Measurements from ENCODE around the gene CDH3.
A peak's percentile ranks its signal among the peaks of the same experiment; 100 is the strongest.
"Not testable (repeated sequence)": the region's sequence is repeated elsewhere in the genome, so short reads cannot be mapped to it uniquely, and the experiment has no call there.

The CDH3 gene

DNA sequence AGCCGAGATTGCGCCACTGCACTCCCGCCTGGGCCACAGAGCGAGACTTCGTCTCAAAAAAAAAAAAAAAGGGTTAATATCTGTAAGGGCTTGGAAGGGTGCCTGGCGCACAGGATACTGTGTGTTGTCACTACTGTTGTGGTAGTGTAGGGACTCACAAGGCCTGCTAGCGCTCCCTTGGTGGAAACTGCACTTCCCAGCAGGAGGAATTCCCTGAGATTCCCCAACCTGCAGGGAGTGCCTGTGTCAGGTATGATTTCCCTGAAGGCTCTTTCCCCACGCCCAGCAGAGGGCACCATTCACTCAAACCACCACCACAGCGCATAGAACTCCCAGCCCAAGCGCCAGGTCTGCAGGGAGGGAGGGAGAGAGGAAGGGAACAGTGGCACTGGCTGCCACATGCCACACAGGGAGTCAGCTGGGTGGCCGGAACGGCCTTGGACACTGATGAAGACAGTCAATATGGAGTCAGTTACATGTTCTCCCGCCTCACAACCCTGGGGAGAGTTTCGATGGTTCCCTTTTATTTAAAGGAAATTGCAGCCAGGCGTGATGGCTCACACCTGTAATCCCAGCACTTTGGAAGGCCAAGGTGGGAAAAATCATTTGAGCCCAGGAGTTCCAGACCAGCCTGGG, 59.2 kb downstream of the CDH3 start:
- H3K27me3 ChIP-seq (ENCODE audit: insufficient read depth, low read length), result no peaks in the 10 kb centered on the region
- no peak overlapping the region for H3K27ac ChIP-seq (ENCODE audit: low read depth, low read length)
- H3K9ac ChIP-seq (ENCODE audit: low read depth, low read length), result no peak overlapping the region
- peaks cover 10% of the 10 kb centered on the region for H3K36me3 ChIP-seq (ENCODE audit: insufficient read depth, low read length)
- H3K4me1 ChIP-seq (ENCODE audit: insufficient read depth, low read length), result peaks cover 12% of the 10 kb centered on the region
- whole genome bisulfite sequencing, result 61% methylated on average over 14 of the region's 15 CpGs
- H3K9me3 ChIP-seq (ENCODE audit: insufficient read depth, low read depth, low read length), result no peaks in the 10 kb centered on the region
- H3K4me3 ChIP-seq (ENCODE audit: low read length), result no peak overlapping the region

DNA sequence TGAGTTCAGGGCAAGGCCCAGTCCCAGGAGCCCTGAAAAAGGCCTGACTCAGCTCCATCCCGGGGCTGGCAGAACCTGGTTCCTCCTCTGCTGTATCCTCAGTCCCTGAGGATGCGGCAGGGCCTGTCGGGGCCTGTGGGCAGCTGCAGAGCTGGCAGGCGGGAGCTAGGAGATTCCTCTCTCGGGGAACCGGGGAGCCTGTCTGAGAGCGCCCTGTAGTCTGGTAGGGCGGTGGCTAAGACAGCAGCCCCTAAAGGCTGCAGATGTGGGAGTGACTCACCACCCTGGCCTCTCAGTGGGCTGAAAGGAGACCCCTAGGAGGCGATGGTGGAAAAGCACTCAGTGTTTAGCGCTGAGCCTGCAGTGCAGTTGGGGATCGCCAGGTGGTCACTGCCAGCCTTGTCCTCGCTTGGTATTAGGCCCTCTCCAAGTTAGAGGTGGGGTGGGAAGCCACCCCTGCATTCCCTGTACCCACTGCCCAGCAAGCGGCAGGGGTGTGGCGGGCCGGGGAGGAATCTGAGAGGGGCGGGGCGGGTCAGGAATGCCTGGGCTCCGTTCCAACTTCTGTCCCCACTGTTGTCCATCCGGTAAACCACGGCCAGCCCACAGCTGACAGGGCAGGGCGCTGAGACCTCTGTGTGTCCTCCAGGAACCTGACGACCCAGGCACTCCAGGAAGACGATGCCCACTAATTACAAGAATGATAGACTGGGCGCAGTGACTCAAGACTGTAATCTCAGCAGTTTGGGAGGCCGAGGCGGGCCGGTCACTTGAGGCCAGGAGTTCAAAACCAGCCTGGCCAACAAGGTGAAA, 62.4 kb downstream of the CDH3 start:
- 56% methylated on average over 27 of the region's 27 CpGs for WGBS
- no peaks in the 10 kb centered on the region for H3K9me3 ChIP-seq (ENCODE audit: insufficient read depth, low read depth, low read length)
- no peak overlapping the region for H3K4me3 ChIP-seq (ENCODE audit: low read length)
- peak overlapping the region; percentile 38 for H3K9ac ChIP-seq (ENCODE audit: low read depth, low read length)
- H3K27ac ChIP-seq (ENCODE audit: low read depth, low read length), result peak overlapping the region; percentile 67
- peaks cover 17% of the 10 kb centered on the region for H3K4me1 ChIP-seq (ENCODE audit: insufficient read depth, low read length)
- H3K27me3 ChIP-seq (ENCODE audit: insufficient read depth, low read length), result no peaks in the 10 kb centered on the region
- no peaks in the 10 kb centered on the region for H3K36me3 ChIP-seq (ENCODE audit: insufficient read depth, low read length)

DNA sequence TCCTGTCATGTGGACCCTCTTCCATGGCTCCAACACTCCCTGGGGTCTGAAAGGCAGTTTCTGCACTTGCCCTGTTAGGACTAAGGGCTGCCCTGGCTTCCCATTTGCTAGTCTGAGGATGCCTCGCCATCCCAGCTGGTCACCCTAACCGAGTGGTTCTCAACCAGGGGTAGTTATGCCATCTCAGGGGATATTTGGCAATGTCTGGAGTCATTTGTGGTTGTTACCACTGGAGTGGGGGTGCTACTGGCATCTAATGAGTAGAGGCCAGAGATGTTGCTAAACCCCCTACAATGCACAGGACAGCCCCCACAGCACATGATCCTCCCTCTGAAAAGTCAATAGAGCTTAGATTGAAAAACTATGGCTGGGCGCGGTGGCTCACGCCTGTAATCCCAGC, 65.1 kb downstream of the CDH3 start:
- Histone ChIP-seq H3K27me3 (ENCODE audit: insufficient read depth, low read length) (no peaks in the 10 kb centered on the region), H3K9me3 (ENCODE audit: insufficient read depth, low read depth, low read length) (no peaks in the 10 kb centered on the region), H3K4me1 (ENCODE audit: insufficient read depth, low read length) (peaks cover 21% of the 10 kb centered on the region), H3K4me3 (ENCODE audit: low read length) (no peak overlapping the region), H3K27ac (ENCODE audit: low read depth, low read length) (no peak overlapping the region), H3K36me3 (ENCODE audit: insufficient read depth, low read length) (no peaks in the 10 kb centered on the region), H3K9ac (ENCODE audit: low read depth, low read length) (no peak overlapping the region)
- 90% methylated on average over 5 of the region's 5 CpGs for WGBS

DNA sequence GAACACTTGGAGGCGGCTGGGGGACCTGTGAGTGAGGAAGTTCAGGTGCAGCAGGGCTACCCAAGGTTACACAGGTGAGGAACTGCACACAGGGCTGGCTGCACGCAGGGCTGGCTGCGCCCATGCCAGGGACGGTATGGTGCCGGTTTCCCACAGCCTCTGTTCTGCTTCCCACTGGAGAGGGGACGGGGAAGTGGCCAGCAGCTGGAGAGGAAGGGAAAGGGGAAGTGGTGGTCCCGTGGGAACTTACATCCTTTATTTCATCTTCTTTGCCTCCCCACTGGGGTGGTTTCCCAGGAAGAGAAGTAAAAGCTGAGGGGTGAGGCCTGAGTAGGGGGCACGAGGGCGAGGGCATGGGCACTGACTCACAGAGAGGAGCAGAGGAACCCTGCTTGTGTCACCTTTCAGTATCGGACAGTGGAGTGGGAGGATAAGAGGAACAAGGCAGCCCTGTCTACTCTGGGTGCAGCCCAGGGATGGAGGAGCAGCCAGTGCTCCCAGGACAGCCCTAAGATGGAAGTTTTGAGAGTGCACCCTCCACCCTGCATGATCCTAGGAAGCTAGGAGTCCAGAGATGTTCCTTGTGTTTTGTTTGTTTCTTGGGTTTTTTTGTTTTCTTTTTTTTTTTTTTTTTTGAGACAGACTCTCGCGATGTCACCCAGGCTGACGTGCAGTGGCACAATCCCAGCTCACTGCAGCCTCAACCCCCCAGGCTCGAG, 66.5 kb downstream of the CDH3 start:
- no peak overlapping the region for H3K9ac ChIP-seq (ENCODE audit: low read depth, low read length)
- WGBS, result 89% methylated on average over 13 of the region's 14 CpGs
- peaks cover 21% of the 10 kb centered on the region for H3K4me1 ChIP-seq (ENCODE audit: insufficient read depth, low read length)
- H3K4me3 ChIP-seq (ENCODE audit: low read length), result no peak overlapping the region
- H3K27me3 ChIP-seq (ENCODE audit: insufficient read depth, low read length), result no peaks in the 10 kb centered on the region
- H3K36me3 ChIP-seq (ENCODE audit: insufficient read depth, low read length), result no peaks in the 10 kb centered on the region
- H3K27ac ChIP-seq (ENCODE audit: low read depth, low read length), result no peak overlapping the region
- H3K9me3 ChIP-seq (ENCODE audit: insufficient read depth, low read depth, low read length), result no peaks in the 10 kb centered on the region

DNA sequence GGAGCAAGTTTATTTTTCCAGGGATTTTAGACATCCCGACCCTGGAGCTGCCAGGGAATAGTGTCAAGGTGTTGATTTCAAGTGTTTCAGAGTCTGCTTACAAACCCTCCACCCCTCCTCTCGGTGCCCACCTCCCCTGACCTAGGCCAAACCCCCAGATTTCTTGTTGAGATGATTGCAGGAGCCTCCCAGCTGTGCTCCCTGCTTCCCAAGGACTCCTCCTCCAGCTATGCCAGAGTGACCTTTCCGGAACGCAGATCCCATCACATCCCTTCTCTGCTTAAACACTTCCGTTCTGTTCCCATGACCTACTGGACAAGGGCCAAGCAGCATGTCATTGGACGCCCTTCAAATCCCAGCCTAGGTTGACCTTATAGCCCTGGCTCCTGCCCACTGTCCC, 68.3 kb downstream of the CDH3 start:
- WGBS, result 79% methylated on average over 5 of the region's 6 CpGs
- Histone ChIP-seq H3K9me3 (ENCODE audit: insufficient read depth, low read depth, low read length) (no peaks in the 10 kb centered on the region), H3K27me3 (ENCODE audit: insufficient read depth, low read length) (no peaks in the 10 kb centered on the region), H3K4me1 (ENCODE audit: insufficient read depth, low read length) (peaks cover 9% of the 10 kb centered on the region; the same call in 1 of the 2 replicates), H3K36me3 (ENCODE audit: insufficient read depth, low read length) (no peaks in the 10 kb centered on the region), H3K4me3 (ENCODE audit: low read length) (no peak overlapping the region), H3K27ac (ENCODE audit: low read depth, low read length) (no peak overlapping the region), H3K9ac (ENCODE audit: low read depth, low read length) (no peak overlapping the region)

DNA sequence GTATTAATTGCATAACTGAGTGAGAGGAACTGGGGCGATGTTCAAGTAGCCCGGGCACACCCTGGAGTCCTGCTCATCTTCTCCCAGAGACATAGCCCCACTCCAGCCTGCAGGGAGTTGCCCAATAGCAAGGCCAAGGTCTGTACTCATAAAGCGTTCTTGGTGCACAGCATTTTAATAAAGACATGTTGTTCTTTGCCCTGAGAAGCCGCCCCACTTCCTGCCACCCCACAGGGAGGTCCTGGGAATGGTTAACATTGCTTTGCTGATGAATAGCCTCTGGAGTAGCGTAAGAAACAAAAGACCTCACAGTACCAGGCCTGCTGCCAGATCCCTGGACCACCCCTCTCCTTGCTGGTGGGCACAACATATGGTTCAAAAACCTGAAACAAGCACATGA, 70.4 kb downstream of the CDH3 start:
- Histone ChIP-seq H3K27ac (ENCODE audit: low read depth, low read length) (no peak overlapping the region), H3K4me3 (ENCODE audit: low read length) (no peak overlapping the region)
- WGBS, result 72% methylated on average over 5 of the region's 5 CpGs

DNA sequence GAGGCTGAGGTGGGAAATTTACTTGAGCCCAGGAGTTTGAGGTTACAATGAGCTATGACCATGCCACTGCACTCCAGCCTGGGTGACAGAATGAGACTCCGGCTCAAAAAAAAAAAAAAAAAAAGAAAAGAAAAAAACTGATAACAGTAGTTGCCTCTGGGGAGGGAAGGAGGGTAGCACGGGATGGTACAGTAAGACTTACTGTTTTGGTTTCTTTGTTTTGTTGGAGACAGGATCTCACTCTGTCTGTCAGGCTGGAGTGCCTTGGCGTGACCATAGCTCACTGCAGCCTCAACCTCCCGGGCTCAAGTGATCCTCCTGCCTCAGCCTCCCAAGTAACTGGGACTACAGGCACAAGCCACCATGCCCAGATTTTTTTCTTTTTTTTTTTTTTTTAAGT, 71.4 kb downstream of the CDH3 start:
- not testable (repeated sequence) for H3K9ac ChIP-seq (ENCODE audit: low read depth, low read length); H3K27ac ChIP-seq (ENCODE audit: low read depth, low read length); H3K4me3 ChIP-seq (ENCODE audit: low read length); H3K4me1 ChIP-seq (ENCODE audit: insufficient read depth, low read length); H3K9me3 ChIP-seq (ENCODE audit: insufficient read depth, low read depth, low read length); H3K36me3 ChIP-seq (ENCODE audit: insufficient read depth, low read length); H3K27me3 ChIP-seq (ENCODE audit: insufficient read depth, low read length)
- 85% methylated on average over 4 of the region's 4 CpGs for WGBS

More for the DNA sequence above, 70.4 kb downstream of the CDH3 start:
- Histone ChIP-seq H3K9me3 (ENCODE audit: insufficient read depth, low read depth, low read length) (no peaks in the 10 kb centered on the region), H3K27me3 (ENCODE audit: insufficient read depth, low read length) (no peaks in the 10 kb centered on the region), H3K4me1 (ENCODE audit: insufficient read depth, low read length) (peaks cover 9% of the 10 kb centered on the region; the same call in 1 of the 2 replicates), H3K9ac (ENCODE audit: low read depth, low read length) (no peak overlapping the region), H3K36me3 (ENCODE audit: insufficient read depth, low read length) (no peaks in the 10 kb centered on the region)

DNA sequence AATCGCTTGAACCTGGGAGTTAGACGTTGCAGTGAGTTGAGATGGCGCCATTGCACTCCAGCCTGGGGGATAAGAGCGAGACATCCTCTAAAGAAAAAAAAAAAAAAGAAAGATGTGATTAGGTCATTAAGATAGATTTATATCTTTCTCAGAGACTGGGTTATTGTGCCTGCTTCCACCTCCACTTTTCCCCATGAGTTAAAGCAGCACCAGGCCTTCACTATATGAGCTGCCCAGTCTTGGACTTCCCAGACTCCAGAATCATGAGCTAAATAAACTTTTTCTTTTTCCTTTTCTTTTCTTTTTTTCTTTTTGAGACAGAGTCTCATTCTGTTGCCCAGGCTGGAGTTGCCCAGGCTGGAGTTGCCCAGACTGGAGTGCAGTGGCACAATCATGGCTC, 72.6 kb downstream of the CDH3 start:
- H3K27ac ChIP-seq (ENCODE audit: low read depth, low read length), result no peak overlapping the region
- H3K9me3 ChIP-seq (ENCODE audit: insufficient read depth, low read depth, low read length), result no peaks in the 10 kb centered on the region
- H3K4me1 ChIP-seq (ENCODE audit: insufficient read depth, low read length), result peaks cover 4% of the 10 kb centered on the region; the same call in 1 of the 2 replicates
- no peak overlapping the region for H3K9ac ChIP-seq (ENCODE audit: low read depth, low read length)
- no peaks in the 10 kb centered on the region for H3K36me3 ChIP-seq (ENCODE audit: insufficient read depth, low read length)
- no peaks in the 10 kb centered on the region for H3K27me3 ChIP-seq (ENCODE audit: insufficient read depth, low read length)
- H3K4me3 ChIP-seq (ENCODE audit: low read length), result no peak overlapping the region
- 92% methylated on average over 4 of the region's 4 CpGs for WGBS

DNA sequence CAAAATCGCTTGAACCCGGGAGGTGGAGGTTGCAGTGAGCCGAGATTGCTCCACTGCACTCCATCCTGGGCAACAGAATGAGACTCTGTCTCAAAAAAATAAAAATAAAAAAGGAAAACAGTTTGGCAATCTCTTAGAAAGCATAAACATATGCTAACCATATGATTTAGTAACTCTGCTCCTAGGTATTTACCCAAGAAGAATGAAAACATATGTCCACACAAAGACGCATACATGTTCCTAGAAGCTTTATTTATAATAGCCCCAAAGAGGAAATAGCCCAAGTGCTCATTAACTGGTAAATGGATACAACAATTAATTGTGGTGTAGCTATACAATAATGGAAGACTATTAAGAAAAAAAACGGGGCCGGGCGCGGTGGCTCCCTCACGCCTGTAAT, 73.5 kb downstream of the CDH3 start:
- H3K27ac ChIP-seq (ENCODE audit: low read depth, low read length), result no peak overlapping the region
- no peaks in the 10 kb centered on the region for H3K27me3 ChIP-seq (ENCODE audit: insufficient read depth, low read length)

DNA sequence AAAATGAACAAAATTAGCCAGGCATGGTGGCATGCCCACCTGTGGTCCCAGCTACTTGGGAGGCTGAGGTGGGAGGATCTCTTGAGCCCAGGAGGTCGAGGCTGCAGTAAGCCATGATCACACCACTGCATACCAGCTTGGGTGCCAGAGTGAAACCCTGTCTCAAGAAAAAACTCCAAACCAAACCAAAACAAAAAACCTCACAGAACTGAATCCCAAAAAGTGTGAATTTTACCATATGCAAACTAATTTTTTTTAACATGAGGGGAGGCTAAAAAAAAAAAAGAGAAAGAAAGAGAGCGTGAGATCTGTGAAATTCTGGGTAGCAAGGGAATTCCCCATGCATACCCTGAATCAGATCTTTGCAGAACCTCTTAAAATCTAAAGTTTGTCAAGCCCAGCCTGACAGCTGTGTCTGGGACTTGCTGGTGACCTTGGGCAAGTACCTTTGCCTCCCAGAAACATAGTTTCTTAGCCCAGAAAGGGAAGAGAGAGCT, 74.9 kb downstream of the CDH3 start:
- 94% methylated on average over 2 of the region's 2 CpGs for WGBS

More for the DNA sequence above, 73.5 kb downstream of the CDH3 start:
- H3K36me3 ChIP-seq (ENCODE audit: insufficient read depth, low read length), result no peaks in the 10 kb centered on the region
- 97% methylated on average over 9 of the region's 9 CpGs for WGBS
- H3K9ac ChIP-seq (ENCODE audit: low read depth, low read length), result no peak overlapping the region
- no peaks in the 10 kb centered on the region for H3K4me1 ChIP-seq (ENCODE audit: insufficient read depth, low read length)
- H3K9me3 ChIP-seq (ENCODE audit: insufficient read depth, low read depth, low read length), result no peaks in the 10 kb centered on the region
- H3K4me3 ChIP-seq (ENCODE audit: low read length), result no peak overlapping the region

More for the DNA sequence above, 74.9 kb downstream of the CDH3 start:
- no peaks in the 10 kb centered on the region for H3K27me3 ChIP-seq (ENCODE audit: insufficient read depth, low read length)
- no peak overlapping the region for H3K9ac ChIP-seq (ENCODE audit: low read depth, low read length)
- H3K27ac ChIP-seq (ENCODE audit: low read depth, low read length), result no peak overlapping the region
- no peaks in the 10 kb centered on the region for H3K4me1 ChIP-seq (ENCODE audit: insufficient read depth, low read length)
- no peaks in the 10 kb centered on the region for H3K9me3 ChIP-seq (ENCODE audit: insufficient read depth, low read depth, low read length)
- no peak overlapping the region for H3K4me3 ChIP-seq (ENCODE audit: low read length)
- no peaks in the 10 kb centered on the region for H3K36me3 ChIP-seq (ENCODE audit: insufficient read depth, low read length)
